Activated naive CD8-positive, alpha-beta T cell treated with anti-CD3 and anti-CD28 coated beads, Interleukin-2, amount 10 ng/mL, durations not matched to agents 7 days and 5 days (primary cell): ENCODE results near the gene SERPINE1. TPM values are rescaled to one million over a fixed set of nuclear protein-coding genes. Genes with fewer than 3 reads are reported as not detected.
A peak's percentile ranks its signal among the peaks of the same experiment; 100 is the strongest.
"Not testable (repeated sequence)": the region's sequence is repeated elsewhere in the genome, so short reads cannot be mapped to it uniquely, and the experiment has no call there.

ENCODE experiments used
- ATAC-seq: fragments of 150-1000 bp; cut with Tn5 transposase; one replicate; pipeline ENCODE4 v1.10.0; 2021; ENCODE audit warnings: low read depth, moderate library complexity
- POLR2A ChIA-PET: fragments of 350-600 bp; sonication (Branson Sonifier 250); formaldehyde crosslinking; loops from one replicate; lab custom pipeline; 2021; ENCODE audit warnings: antibody characterized with exemption; lab: Charles Lee
- DNase-seq: peaks from one replicate; pipeline ENCODE4 v3.0.0; 2021
- H3K27ac Mint-ChIP-seq: one replicate; pipeline ENCODE4 v1.8.0; 2022; ENCODE audit warnings: mild to moderate bottlenecking, mixed read lengths
- H3K27me3 Mint-ChIP-seq: one replicate; pipeline ENCODE4 v1.8.0; 2022; ENCODE audit warnings: mild to moderate bottlenecking, moderate library complexity, mixed read lengths
- H3K36me3 Mint-ChIP-seq: one replicate; pipeline ENCODE4 v1.8.0; 2021; ENCODE audit warnings: mild to moderate bottlenecking, mixed read lengths
- H3K4me1 Mint-ChIP-seq: one replicate; pipeline ENCODE4 v1.8.0; 2021; ENCODE audit warnings: mixed read lengths
- H3K4me3 Mint-ChIP-seq: one replicate; pipeline ENCODE4 v1.8.0; 2022; ENCODE audit warnings: mild to moderate bottlenecking, moderate library complexity, mixed read lengths
- H3K9me3 Mint-ChIP-seq: one replicate; pipeline ENCODE4 v1.8.0; 2021; ENCODE audit warnings: mixed read lengths
- total RNA-seq, 2 experiments: library from RNA; stranded (reverse); gene quantifications; one replicate each; pipeline ENCODE4 v1.2.3, GENCODE V29; 2021

SERPINE1 gene
- total RNA-seq, 2 experiments from 2014 or later = 0.44 to 0.51 TPM

- H3K4me1 Mint-ChIP-seq = no peaks in the 10 kb centered on the region
- H3K27me3 Mint-ChIP-seq = peaks cover 31% of the 10 kb centered on the region
- H3K9me3 Mint-ChIP-seq = no peaks in the 10 kb centered on the region
- no peaks in the 10 kb centered on the region for H3K36me3 Mint-ChIP-seq
- ATAC-seq (no peak), DNase-seq (no peak)
- POLR2A ChIA-PET = no interaction called here
- no peak overlapping the region for H3K4me3 Mint-ChIP-seq
- H3K27ac Mint-ChIP-seq = no peak overlapping the region
These were observed 20.5 kb upstream of the SERPINE1 start for GRCh38 chr7:101106386-101106785.

DNA sequence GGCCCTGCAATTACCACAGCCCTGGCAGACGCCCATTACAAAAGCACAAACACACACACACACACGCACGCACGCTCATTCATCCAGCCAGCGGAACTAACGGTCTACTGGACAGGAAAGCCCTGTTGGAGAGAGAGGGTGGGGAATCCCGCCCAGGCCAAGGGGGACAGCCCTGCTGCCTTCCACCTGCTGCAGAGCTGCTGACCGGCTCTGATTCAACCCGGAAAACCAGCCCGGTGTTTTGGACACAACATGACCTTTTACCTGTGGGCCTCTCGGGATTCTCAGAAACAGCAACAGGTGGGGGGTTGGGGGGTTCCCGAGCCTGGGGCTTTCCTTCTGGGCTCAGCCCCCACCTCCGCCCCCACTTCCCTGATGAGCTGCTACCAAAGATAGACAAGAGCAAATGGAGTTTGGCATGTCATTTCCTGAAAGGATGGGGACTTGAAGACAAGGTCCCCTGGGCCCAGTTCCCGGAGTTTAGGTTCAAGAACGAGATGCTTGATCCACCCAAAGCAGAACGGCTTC lies 18.5 kb upstream of the SERPINE1 start:
- H3K9me3 Mint-ChIP-seq = no peaks in the 10 kb centered on the region
- H3K4me1 Mint-ChIP-seq = no peaks in the 10 kb centered on the region
- POLR2A ChIA-PET = no interaction called here
- H3K27ac Mint-ChIP-seq = no peak overlapping the region
- peaks cover 14% of the 10 kb centered on the region for H3K27me3 Mint-ChIP-seq
- DNase-seq = no peak
- no peak overlapping the region for H3K4me3 Mint-ChIP-seq
- no peaks in the 10 kb centered on the region for H3K36me3 Mint-ChIP-seq
- ATAC-seq = no peak

- no peak overlapping the region for H3K27ac Mint-ChIP-seq
- H3K27me3 Mint-ChIP-seq = peaks cover 12% of the 10 kb centered on the region
- no peak for ATAC-seq
- DNase-seq = no peak
- POLR2A ChIA-PET = no interaction called here
- H3K9me3 Mint-ChIP-seq = no peaks in the 10 kb centered on the region
- H3K4me1 Mint-ChIP-seq = no peaks in the 10 kb centered on the region
- no peak overlapping the region for H3K4me3 Mint-ChIP-seq
- no peaks in the 10 kb centered on the region for H3K36me3 Mint-ChIP-seq
These were observed 17.9 kb upstream of the SERPINE1 start for GRCh38 chr7:101108961-101109360.

DNA sequence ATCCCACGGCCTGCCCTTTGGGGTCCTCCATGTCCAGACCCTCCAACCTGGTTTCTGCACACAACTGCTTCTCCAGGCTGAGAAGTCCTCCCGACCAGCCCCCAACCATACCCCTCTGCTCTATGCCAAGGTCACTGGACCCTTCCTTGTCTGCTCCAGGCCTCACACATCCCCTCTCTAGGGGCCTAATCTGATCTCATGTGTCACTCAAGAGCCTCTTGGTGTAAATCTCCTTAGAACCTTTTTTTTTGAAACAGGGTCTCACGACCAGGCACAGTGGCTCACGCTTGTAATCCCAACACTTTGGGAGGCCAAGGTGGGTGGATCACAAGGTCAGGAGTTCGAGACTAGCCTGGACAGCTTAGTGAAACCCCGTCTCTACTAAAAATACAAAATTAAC lies 17.5 kb upstream of the SERPINE1 start:
- DNase-seq (no peak), ATAC-seq (no peak)
- H3K4me3 Mint-ChIP-seq = no peak overlapping the region
- H3K4me1 Mint-ChIP-seq = no peaks in the 10 kb centered on the region
- POLR2A ChIA-PET = no interaction called here
- H3K36me3 Mint-ChIP-seq = no peaks in the 10 kb centered on the region
- no peaks in the 10 kb centered on the region for H3K9me3 Mint-ChIP-seq
- no peak overlapping the region for H3K27ac Mint-ChIP-seq
- peaks cover 12% of the 10 kb centered on the region for H3K27me3 Mint-ChIP-seq

GRCh38 chr7:101111261-101111660 lies 15.6 kb upstream of the SERPINE1 start:
- Mint-ChIP-seq H3K27ac (no peak overlapping the region), H3K4me1 (no peaks in the 10 kb centered on the region), H3K36me3 (no peaks in the 10 kb centered on the region), H3K27me3 (peaks cover 12% of the 10 kb centered on the region), H3K9me3 (no peaks in the 10 kb centered on the region), H3K4me3 (no peak overlapping the region)
- POLR2A ChIA-PET = no interaction called here
- no peak for ATAC-seq
- no peak for DNase-seq

DNA sequence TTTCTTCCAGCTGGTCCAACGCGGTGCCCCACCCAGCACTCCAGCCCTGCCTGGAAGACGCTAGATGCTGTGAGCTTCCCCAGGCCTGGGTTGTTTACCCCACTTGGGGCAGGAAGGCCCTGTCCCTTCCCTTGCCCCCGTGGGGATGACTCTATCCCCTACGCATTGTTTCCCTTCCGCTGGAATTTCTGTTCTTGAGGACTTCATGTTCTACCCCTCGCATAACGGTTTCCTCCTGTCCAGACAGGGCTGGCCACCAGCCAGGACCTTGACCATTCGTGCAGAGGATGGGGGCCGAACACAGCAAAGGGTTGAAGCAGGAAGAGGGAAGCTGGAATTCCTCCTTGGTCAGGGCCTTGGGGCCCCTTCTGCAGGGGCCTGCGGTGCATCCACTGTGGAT lies 14.7 kb upstream of the SERPINE1 start:
- DNase-seq (no peak), ATAC-seq (no peak)
- Mint-ChIP-seq H3K4me3 (no peak overlapping the region), H3K9me3 (no peaks in the 10 kb centered on the region), H3K4me1 (no peaks in the 10 kb centered on the region), H3K36me3 (no peaks in the 10 kb centered on the region), H3K27me3 (peaks cover 12% of the 10 kb centered on the region), H3K27ac (no peak overlapping the region)
- POLR2A ChIA-PET = no interaction called here

- H3K4me1 Mint-ChIP-seq, POLR2A ChIA-PET, DNase-seq, H3K36me3 Mint-ChIP-seq, H3K9me3 Mint-ChIP-seq, H3K27ac Mint-ChIP-seq, H3K4me3 Mint-ChIP-seq, ATAC-seq, H3K27me3 Mint-ChIP-seq: not testable (repeated sequence)
These were observed 13.8 kb upstream of the SERPINE1 start for GRCh38 chr7:101113140-101113539.

GRCh38 chr7:101113836-101114235 lies 13.1 kb upstream of the SERPINE1 start:
- Mint-ChIP-seq H3K9me3 (no peaks in the 10 kb centered on the region), H3K27me3 (peaks cover 4% of the 10 kb centered on the region), H3K36me3 (no peaks in the 10 kb centered on the region), H3K4me1 (no peaks in the 10 kb centered on the region), H3K4me3 (no peak overlapping the region), H3K27ac (no peak overlapping the region)
- DNase-seq = no peak
- ATAC-seq = no peak
- POLR2A ChIA-PET = no interaction called here

DNA sequence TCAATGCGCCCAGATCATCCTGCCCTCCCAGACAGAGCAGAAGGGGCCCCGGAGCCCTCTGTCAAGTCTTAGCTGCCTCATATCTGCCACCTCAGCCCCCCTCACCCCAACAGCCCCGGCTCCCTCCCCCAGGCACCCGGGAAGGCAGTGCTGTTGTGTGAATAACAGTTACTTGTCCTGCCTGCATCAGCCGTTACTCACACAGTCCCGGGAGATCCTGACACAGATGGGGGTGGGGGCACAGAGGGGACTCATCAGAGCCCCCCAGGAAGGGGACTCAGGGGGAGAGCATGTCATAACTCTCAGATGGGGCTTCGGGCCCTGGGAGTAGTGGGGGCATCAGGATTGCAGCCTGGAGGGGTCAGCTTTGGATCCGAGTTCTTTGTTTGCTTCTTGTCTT lies 12.4 kb upstream of the SERPINE1 start:
- no peak overlapping the region for H3K4me3 Mint-ChIP-seq
- H3K27me3 Mint-ChIP-seq = peaks cover 4% of the 10 kb centered on the region
- POLR2A ChIA-PET = no interaction called here
- no peaks in the 10 kb centered on the region for H3K9me3 Mint-ChIP-seq
- H3K36me3 Mint-ChIP-seq = no peaks in the 10 kb centered on the region
- H3K27ac Mint-ChIP-seq = no peak overlapping the region
- ATAC-seq = no peak
- H3K4me1 Mint-ChIP-seq = no peaks in the 10 kb centered on the region
- no peak for DNase-seq

DNA sequence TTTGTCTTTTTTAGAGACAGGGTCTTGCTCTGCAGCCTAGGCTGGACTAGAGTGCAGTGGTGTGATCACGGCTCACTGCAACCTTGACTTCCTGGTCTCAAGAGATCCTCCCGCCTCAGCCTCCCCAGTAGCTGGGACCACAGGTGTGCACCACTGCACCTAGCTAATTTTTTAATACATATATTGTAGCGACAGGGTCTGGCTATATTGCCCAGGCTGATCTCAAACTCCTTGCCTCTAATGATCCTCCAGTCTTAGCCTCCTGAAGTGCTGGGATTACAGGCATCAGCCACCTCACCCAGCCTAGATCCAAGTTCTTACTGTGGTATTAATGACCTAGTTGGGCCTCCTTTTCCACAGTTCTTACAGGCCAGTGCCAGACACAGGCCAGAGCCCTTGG lies 11.7 kb upstream of the SERPINE1 start:
- H3K4me1 Mint-ChIP-seq = peaks cover 4% of the 10 kb centered on the region
- ATAC-seq (no peak), DNase-seq (no peak)
- H3K36me3 Mint-ChIP-seq = no peaks in the 10 kb centered on the region
- H3K9me3 Mint-ChIP-seq = no peaks in the 10 kb centered on the region
- no peak overlapping the region for H3K4me3 Mint-ChIP-seq
- peaks cover 7% of the 10 kb centered on the region for H3K27me3 Mint-ChIP-seq
- H3K27ac Mint-ChIP-seq = no peak overlapping the region
- POLR2A ChIA-PET = no interaction called here

DNA sequence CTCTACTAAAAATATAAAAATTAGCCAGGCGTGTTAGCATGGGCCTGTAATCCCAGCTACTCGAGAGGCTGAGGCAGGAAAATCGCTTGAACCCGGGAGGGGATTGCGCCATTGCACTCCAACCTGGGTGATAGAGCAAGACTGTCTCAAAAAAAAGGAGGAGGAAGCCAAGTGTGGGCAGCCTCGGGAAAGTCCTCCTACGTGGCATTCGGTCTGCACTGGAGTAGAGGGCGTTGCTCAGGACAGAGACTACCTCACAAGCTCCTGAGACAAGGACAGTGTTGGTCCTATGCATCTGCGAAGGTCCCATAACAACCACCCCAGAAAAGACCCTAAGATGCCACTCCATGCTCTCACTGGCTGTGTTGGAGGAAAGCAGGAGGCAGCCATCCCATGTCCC lies 10.0 kb upstream of the SERPINE1 start:
- no peaks in the 10 kb centered on the region for H3K36me3 Mint-ChIP-seq
- no peak for ATAC-seq
- POLR2A ChIA-PET = no interaction called here
- no peak overlapping the region for H3K27ac Mint-ChIP-seq
- H3K4me1 Mint-ChIP-seq = peaks cover 8% of the 10 kb centered on the region
- DNase-seq = no peak
- H3K4me3 Mint-ChIP-seq = no peak overlapping the region
- peaks cover 7% of the 10 kb centered on the region for H3K27me3 Mint-ChIP-seq
- H3K9me3 Mint-ChIP-seq = no peaks in the 10 kb centered on the region

- no peaks in the 10 kb centered on the region for H3K9me3 Mint-ChIP-seq
- H3K27ac Mint-ChIP-seq = no peak overlapping the region
- H3K4me1 Mint-ChIP-seq = peaks cover 20% of the 10 kb centered on the region
- H3K36me3 Mint-ChIP-seq = no peaks in the 10 kb centered on the region
- H3K4me3 Mint-ChIP-seq = no peak overlapping the region
- ATAC-seq (no peak), DNase-seq (no peak)
- peaks cover 11% of the 10 kb centered on the region for H3K27me3 Mint-ChIP-seq
- POLR2A ChIA-PET = interaction anchor here (0.7 kb wide), 1 partner anchor 720 kb away, joined by 4 read pairs; no protein-coding TSS in a partner anchor
These were observed 8.0 kb upstream of the SERPINE1 start for GRCh38 chr7:101118856-101119255.

DNA sequence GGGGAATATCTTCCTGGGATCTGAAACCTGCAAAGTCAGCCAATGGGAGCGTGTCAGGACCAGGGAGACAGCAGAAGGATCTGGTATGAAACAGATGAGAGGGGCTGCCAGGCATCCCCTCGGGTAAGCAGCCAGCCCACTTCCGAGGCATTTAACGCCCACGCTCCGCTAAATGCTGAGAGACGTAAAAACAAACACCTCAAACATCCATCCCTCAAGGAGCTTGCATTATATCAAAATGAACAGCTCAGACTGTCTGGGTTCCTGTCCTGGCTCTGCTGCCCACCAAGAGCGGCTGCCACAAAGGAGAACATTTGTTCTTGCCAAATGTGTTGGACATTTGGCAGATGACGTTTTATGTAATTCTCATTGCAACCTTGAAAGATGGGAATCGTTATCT lies 7.0 kb upstream of the SERPINE1 start:
- no peak overlapping the region for H3K27ac Mint-ChIP-seq
- DNase-seq (no peak), ATAC-seq (no peak)
- POLR2A ChIA-PET = no interaction called here
- no peaks in the 10 kb centered on the region for H3K36me3 Mint-ChIP-seq
- no peaks in the 10 kb centered on the region for H3K9me3 Mint-ChIP-seq
- peaks cover 11% of the 10 kb centered on the region for H3K27me3 Mint-ChIP-seq
- H3K4me1 Mint-ChIP-seq = peaks cover 25% of the 10 kb centered on the region
- H3K4me3 Mint-ChIP-seq = no peak overlapping the region

- ATAC-seq = no peak
- no peak overlapping the region for H3K27ac Mint-ChIP-seq
- H3K4me3 Mint-ChIP-seq = no peak overlapping the region
- DNase-seq = no peak
- peaks cover 29% of the 10 kb centered on the region for H3K4me1 Mint-ChIP-seq
- no peaks in the 10 kb centered on the region for H3K36me3 Mint-ChIP-seq
- peaks cover 13% of the 10 kb centered on the region for H3K27me3 Mint-ChIP-seq
- no peaks in the 10 kb centered on the region for H3K9me3 Mint-ChIP-seq
- POLR2A ChIA-PET = no interaction called here
These were observed 6.6 kb upstream of the SERPINE1 start for GRCh38 chr7:101120315-101120714.

- not testable (repeated sequence) for H3K36me3 Mint-ChIP-seq, ATAC-seq, DNase-seq, H3K9me3 Mint-ChIP-seq
- Mint-ChIP-seq H3K4me3 (peak overlapping the region; percentile 82), H3K27ac (peak overlapping the region; percentile 87), H3K4me1 (peaks cover 39% of the 10 kb centered on the region), H3K27me3 (peaks cover 14% of the 10 kb centered on the region)
- POLR2A ChIA-PET = interaction anchor here (0.7 kb wide), 1 partner anchor 15 kb away, joined by 3 read pairs; no protein-coding TSS in a partner anchor
These were observed 5.3 kb upstream of the SERPINE1 start for GRCh38 chr7:101121631-101121990.
